PFSK-1 (cell line): Measurements from ENCODE around the gene MPZL1.

Experiments
- FOXP2 ChIP-seq: optimal IDR thresholded peaks from 2 replicates; pipeline ENCODE3; 2011; ENCODE audit warnings: borderline replicate concordance, control low read depth, inconsistent platforms; ENCODE audit not compliant: insufficient read depth; ENCODE audit errors: extremely low read length, extremely low read depth
- POLR2AphosphoS5 ChIP-seq: IDR thresholded peaks from 2 replicates; pipeline ENCODE4 v1.6.1; 2012; ENCODE audit warnings: low read depth, mild to moderate bottlenecking, control low read depth, low read length, moderate library complexity
- SIN3A ChIP-seq: IDR thresholded peaks from 2 replicates; pipeline ENCODE4 v1.6.1; 2012; ENCODE audit warnings: mild to moderate bottlenecking, low read length, moderate library complexity, borderline replicate concordance; ENCODE audit not compliant: insufficient read depth
- TAF1 ChIP-seq: IDR thresholded peaks from 2 replicates; pipeline ENCODE4 v1.6.1; 2012; ENCODE audit warnings: low read length, control low read depth, borderline replicate concordance; ENCODE audit not compliant: insufficient read depth
- TF ChIP-seq, protein P1 (sequence below), 2 experiments: IDR thresholded peaks; 2 replicates each; pipeline versions ENCODE4 v1.6.1 to v1.8.0; 2011 to 2012; ENCODE audit warnings: low read depth in 2 of 2, low read length in 2 of 2, control low read depth in 1 of 2, inconsistent platforms in 1 of 2, mild to moderate bottlenecking in 1 of 2, moderate library complexity in 1 of 2; ENCODE audit not compliant: insufficient read depth in 1 of 2

The MPZL1 gene

DNA sequence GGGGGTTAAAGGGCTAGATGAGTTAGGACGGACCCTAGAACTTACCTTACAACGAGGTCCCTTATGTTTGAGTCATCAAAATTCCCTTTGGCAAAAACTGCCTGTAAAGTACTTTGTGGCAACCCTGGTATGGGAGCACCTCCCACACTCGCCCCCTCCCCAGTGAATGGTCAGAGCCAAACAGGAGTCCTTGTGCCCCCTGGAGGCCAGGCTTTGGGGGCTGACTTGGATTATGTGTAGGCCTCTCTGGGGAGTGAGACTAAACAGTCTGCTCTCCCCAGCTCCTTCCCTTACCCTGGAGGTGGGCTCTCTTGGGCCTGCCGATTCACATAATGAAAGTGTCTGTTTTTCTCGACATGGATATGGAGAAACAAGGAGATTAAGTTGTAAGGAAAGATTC is 110.9 kb downstream of the MPZL1 start:
- TF ChIP-seq TAF1 (no peak), SIN3A (no peak), FOXP2 (no peak), POLR2AphosphoS5 (no peak)
- TF ChIP-seq, protein P1, sequence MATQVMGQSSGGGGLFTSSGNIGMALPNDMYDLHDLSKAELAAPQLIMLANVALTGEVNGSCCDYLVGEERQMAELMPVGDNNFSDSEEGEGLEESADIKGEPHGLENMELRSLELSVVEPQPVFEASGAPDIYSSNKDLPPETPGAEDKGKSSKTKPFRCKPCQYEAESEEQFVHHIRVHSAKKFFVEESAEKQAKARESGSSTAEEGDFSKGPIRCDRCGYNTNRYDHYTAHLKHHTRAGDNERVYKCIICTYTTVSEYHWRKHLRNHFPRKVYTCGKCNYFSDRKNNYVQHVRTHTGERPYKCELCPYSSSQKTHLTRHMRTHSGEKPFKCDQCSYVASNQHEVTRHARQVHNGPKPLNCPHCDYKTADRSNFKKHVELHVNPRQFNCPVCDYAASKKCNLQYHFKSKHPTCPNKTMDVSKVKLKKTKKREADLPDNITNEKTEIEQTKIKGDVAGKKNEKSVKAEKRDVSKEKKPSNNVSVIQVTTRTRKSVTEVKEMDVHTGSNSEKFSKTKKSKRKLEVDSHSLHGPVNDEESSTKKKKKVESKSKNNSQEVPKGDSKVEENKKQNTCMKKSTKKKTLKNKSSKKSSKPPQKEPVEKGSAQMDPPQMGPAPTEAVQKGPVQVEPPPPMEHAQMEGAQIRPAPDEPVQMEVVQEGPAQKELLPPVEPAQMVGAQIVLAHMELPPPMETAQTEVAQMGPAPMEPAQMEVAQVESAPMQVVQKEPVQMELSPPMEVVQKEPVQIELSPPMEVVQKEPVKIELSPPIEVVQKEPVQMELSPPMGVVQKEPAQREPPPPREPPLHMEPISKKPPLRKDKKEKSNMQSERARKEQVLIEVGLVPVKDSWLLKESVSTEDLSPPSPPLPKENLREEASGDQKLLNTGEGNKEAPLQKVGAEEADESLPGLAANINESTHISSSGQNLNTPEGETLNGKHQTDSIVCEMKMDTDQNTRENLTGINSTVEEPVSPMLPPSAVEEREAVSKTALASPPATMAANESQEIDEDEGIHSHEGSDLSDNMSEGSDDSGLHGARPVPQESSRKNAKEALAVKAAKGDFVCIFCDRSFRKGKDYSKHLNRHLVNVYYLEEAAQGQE (IDR thresholded peaks at IDR 0.05; ENCODE audit: insufficient read depth in 1 of 2, low read depth in 2 of 2, low read length in 2 of 2) = no peak

DNA sequence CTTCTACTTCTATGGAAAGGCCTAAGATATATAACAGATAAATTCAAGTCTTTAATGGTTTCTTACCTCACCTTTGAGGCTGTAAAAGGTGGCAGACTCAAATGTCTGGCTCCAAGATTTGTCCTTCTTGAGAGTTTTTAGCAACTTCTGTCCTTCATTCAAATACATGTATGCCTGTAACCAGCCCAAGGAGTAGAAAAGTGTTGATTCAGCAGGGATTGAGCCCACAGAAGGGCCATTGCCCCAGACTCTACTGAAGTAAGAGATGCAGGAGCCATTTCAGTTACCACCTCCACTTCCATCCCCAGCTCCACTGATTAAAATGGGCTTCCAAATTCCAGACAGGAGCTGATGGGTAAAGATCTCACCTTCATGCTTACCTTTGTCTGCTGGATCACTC is 112.1 kb downstream of the MPZL1 start:
- TF ChIP-seq TAF1 (no peak), SIN3A (no peak)
- TF ChIP-seq, protein P1 (IDR thresholded peaks at IDR 0.05; ENCODE audit: insufficient read depth in 1 of 2, low read depth in 2 of 2, low read length in 2 of 2) = no peak

DNA sequence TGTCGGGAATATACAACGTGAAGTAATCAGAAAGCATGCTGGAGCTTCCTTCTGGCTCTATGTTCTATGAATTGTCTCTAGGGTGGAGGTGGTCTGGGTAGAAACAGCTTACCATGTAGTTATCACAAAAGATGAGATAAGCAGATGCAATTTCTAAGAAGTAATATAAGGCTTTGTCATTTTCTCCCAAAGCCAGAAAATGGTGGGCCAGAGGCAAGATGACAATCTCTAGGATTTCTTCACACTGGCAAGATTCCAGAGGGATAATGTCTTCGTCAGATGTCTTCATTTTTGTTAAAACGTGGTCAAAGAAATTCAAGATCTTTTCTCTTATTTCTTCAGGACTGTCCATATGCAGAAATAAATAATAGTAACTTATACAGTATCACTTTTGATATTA is 114.4 kb downstream of the MPZL1 start:
- TF ChIP-seq, protein P1 (IDR thresholded peaks at IDR 0.05; ENCODE audit: insufficient read depth in 1 of 2, low read depth in 2 of 2, low read length in 2 of 2) = no peak
- TF ChIP-seq SIN3A (no peak), POLR2AphosphoS5 (no peak)

DNA sequence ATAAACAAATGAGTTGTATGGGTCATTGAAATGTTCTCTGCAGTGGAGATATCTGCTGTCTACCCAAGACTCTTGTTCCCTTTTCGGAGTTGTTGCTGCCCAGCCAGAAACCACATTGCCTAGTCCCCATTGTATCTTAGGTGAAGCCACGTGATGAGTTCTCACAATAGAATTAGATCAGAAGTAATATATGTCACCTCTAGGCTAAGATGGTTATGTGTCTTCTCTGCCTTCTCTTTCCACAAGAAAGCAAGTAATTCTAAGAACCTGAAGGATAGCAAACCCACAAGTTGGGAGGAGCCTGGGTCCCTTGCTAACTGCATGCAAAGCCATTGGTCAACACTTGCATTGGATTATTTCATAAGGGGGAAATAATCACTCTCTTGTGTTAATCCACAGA is 115.5 kb downstream of the MPZL1 start:
- no peak for TF ChIP-seq TAF1
- TF ChIP-seq, protein P1 (IDR thresholded peaks at IDR 0.05; ENCODE audit: insufficient read depth in 1 of 2, low read depth in 2 of 2, low read length in 2 of 2) = no peak
- no peak for TF ChIP-seq SIN3A
- no peak for TF ChIP-seq POLR2AphosphoS5

DNA sequence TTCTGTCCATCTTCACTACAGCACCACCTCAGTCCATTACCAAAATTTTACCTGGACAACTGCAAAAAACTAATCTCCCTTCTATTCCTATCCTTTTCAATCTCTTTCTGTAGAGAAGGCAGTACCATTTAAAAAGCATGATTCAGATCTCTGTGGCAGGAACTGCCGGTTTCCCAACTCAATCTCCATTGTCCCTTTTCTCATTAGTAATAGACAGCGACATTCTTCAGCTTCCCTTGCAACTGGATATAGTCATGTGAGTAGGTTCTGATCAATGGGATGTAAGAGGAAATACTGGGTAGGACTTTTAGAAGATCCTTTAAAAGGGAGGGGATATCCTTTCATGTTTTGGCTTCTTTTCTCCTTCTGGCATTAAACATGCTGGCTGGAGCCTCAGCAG is 117.2 kb downstream of the MPZL1 start:
- TF ChIP-seq, protein P1 (IDR thresholded peaks at IDR 0.05; ENCODE audit: insufficient read depth in 1 of 2, low read depth in 2 of 2, low read length in 2 of 2) = no peak
- TF ChIP-seq SIN3A = no peak
- TF ChIP-seq FOXP2 = no peak
- no peak for TF ChIP-seq POLR2AphosphoS5
- TF ChIP-seq TAF1 = no peak
